ENCODE data around the gene OST4.
"Not testable (repeated sequence)": the region's sequence is repeated elsewhere in the genome, so short reads cannot be mapped to it uniquely, and the experiment has no call there.

OST4 gene

DNA sequence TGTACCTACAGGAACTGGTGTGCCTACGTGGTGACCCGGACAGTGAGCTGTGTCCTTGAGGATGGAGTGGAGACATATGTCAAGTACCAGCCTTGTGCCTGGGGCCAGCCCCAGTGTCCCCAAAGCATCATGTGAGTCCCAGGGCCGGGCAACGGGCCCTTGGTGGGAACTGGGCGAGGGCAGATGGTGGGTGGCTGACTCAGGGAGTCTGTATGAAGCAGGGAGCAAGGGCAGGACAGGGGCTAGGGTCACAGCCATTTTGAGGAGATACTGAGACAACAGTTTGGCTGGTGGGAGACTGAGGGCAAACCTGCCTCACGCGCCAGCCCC is 8.7 kb upstream of the OST4 start:
- TF ChIP-seq, protein P1, sequence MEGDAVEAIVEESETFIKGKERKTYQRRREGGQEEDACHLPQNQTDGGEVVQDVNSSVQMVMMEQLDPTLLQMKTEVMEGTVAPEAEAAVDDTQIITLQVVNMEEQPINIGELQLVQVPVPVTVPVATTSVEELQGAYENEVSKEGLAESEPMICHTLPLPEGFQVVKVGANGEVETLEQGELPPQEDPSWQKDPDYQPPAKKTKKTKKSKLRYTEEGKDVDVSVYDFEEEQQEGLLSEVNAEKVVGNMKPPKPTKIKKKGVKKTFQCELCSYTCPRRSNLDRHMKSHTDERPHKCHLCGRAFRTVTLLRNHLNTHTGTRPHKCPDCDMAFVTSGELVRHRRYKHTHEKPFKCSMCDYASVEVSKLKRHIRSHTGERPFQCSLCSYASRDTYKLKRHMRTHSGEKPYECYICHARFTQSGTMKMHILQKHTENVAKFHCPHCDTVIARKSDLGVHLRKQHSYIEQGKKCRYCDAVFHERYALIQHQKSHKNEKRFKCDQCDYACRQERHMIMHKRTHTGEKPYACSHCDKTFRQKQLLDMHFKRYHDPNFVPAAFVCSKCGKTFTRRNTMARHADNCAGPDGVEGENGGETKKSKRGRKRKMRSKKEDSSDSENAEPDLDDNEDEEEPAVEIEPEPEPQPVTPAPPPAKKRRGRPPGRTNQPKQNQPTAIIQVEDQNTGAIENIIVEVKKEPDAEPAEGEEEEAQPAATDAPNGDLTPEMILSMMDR (IDR thresholded peaks at IDR 0.05; ENCODE audit: extremely low read depth, missing control alignments): no peak

DNA sequence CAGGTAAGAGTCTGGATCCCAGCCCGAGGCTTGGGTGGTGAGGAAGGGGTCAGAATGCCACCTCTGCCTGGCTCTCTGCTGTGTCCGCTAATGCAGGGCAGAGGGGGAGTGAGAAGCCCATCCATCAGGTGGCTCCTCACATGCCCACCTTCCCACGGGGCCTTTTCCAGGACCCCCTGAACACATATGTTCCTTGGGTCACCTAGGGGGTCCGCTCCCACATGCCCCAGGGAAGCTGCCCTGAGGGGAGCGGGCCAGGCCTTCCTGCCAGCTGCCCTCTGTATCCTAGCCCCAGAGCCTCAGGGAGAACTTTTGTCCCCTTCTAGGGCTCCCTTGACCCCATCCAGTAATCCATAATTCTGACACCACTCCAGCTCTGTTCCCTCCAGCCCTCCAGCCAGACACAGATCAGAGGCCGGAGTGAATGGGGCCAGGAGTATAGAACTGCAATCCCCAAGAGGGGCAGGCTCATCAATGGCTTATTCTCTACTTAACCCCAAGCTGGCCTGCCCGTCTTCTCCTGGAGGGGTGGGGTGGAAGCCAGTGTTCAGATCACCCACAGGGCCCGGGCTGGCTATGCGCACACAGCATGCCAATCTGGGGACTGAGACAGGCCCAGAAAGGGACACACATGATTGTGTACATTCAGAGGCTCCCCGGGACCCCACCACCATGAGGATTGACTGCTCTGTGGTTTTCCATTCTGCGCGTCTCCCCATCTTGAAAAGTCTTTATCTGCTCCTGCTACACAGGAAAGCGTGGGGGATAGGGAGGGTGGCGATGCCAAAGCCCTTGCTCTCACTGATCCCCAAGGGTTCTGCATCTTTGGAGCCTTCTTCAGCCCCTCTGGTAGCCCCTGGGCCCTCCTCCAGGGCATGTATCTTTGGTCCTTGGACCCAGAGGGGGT is 8.0 kb upstream of the OST4 start:
- DNase-seq (ENCODE audit: low spot score): no peak
- TF ChIP-seq, protein P1 (IDR thresholded peaks at IDR 0.05; ENCODE audit: extremely low read depth, missing control alignments): no peak

More for the DNA sequence above, 8.7 kb upstream of the OST4 start:
- no peak for DNase-seq (ENCODE audit: low spot score)

DNA sequence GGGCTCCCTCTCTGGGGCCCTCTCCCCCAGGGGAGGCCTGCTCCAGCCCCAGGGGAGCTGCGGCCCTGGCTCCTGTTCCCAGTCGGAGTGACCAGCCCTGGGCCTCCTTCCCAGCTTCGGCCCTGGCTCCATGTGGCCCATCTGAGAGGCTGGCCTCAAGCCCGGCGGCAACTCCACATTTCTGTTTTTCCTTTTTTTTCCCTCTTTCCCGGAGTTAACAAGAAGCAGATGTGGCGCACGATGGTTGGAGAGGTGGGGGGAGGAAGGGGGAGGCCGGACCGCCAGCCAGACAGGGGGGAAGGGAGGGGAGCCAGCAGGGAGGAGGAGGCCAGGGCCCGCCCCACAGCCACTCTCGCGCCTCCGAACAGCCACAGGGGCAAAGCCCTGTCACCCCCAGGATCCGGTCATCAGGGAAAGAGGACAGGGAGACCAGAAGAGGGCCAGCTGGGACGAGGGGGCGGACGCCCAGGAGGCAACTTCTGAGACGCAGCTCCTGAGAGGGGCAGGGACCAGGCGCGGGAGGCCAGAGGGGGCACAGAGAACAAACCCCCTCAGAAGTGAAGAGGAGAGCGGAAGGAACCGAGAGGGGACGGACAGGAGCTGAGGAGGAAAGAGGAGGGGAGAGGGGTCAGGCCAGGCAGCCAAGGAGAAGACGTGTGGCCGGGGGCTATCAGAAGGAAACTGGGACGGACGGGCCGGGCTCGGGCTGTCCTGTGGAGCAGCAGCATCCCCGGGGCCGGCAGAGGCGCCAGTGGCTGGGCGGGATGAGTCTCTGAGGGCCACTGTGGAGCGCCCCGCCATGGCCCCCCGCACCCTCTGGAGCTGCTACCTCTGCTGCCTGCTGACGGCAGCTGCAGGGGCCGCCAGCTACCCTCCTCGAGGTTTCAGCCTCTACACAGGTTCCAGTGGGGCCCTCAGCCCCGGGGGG is 7.1 kb upstream of the OST4 start, which contains the start of gene EMILIN1:
Gene EMILIN1, plus strand, starts transcription at position 349 of the 928 bp plus-strand sequence. Its CDS starts 451 bp downstream, at position 800.
- TF ChIP-seq, protein P1 (IDR thresholded peaks at IDR 0.05; ENCODE audit: extremely low read depth, missing control alignments): no peak
- DNase-seq (ENCODE audit: low spot score): no peak

DNA sequence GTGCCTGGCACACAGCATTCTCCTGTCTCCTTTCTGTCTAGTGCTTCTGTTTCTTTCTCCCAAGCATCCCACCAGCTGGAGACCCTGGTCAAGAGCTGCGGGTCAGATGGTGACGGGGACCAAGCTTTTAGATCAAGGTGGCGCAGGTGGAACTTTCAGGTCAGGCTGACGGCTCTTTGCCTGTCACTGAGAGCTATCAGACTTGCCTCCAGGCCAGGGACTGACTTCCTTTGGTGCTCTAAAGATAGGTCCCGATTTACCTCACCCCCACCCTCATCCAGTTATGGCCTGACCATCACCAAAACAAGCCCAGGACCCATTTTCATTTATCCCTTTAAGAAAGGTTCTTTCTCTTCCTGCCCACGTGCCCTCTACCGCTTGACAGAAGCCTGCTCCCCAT is 5.8 kb upstream of the OST4 start:
- no peak for DNase-seq (ENCODE audit: low spot score)
- TF ChIP-seq, protein P1 (IDR thresholded peaks at IDR 0.05; ENCODE audit: extremely low read depth, missing control alignments): no peak

DNA sequence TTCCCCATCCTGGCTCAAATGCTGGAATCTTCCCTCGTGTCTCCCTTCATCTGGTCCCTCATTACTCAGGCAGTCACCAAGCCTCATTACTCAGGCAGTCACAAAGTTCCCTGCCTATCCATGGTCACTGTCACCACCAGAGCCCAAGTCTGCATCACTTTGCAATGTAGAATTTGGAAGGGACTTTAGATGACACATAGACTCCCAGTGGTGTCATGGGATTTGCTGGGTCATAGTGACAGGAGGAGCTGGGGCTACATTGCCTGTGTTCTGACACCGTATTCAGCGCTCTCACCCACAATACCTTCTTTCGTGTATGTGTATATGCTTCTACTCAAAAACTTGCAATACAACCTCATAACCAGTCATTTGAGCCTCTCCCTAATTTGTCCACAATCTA is 4.9 kb upstream of the OST4 start:
- TF ChIP-seq, protein P1 (IDR thresholded peaks at IDR 0.05; ENCODE audit: extremely low read depth, missing control alignments): no peak
- DNase-seq (ENCODE audit: low spot score): no peak

DNA sequence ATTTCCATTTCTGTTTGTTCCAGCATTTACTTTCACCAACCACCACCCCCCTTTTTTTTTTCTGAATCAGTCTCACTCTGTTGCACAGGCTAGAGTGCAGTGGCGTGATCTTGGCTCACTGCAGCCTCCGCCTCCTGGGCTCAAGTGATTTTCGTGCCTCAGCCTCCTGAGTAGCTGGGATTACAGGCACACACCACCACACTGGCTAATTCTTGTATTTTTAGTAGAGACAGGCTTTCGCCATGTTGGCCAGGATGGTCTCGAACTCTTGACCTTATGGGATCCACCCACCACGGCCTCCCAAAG is 4.1 kb upstream of the OST4 start:
- DNase-seq (ENCODE audit: low spot score): not testable (repeated sequence)

DNA sequence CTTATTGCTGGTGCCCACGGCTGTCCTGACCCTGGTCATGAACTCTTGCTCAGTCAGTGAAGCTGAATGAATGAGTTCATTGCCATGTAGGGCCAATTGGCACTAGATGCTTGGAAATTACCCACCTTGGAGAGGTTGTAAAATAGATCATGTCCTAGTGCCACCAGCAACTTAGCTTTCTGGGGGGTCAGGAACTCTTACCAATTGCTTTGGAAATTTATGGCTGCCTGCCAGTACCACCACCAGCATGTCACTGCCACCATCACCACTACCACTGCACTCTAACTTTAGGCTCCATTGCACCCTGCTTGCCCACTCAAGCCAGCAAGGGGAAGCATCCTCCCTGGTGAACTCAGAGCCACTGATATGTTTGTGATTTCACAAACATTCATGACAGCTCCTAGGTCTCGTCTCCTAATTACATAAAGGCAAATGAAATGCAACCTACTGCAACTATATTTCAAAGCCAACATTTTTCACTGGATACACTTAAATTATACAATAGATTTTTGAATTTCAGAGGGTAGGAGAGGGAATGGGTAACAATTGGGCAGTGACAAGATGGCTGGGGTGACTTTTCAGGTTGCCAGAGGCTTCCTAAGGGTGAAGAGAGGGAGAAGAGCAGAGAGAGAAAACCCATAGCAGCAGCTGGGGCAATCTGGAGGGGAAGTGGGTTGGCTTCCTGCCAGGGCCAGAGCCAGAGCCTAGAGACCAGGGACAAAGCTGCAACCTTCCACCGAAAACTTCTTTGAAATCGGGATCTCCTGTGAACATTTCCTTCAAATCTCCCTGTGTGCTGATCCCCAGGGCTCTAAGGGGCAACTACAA is 3.5 kb upstream of the OST4 start:
- TF ChIP-seq, protein P1 (IDR thresholded peaks at IDR 0.05; ENCODE audit: extremely low read depth, missing control alignments): no peak
- DNase-seq (ENCODE audit: low spot score): no peak

Data from GM20000 (cell line).